Esophagus muscularis mucosa (tissue), 4 donors: Measurements from ENCODE around the gene RIC8B. TPM values are rescaled to one million over a fixed set of nuclear protein-coding genes. Genes with fewer than 3 reads are reported as not detected.

Experiments
- DNase-seq: peaks from one replicate; pipeline ENCODE4 v3.0.0-alpha.2; 2017; ENCODE audit errors: extremely low spot score
- H3K27ac ChIP-seq, 4 donors: fragments of 200-600 bp; sonication (generic); replicated peaks in 1 of 4; 1 replicate in 3 of 4; 2 replicates in 1 of 4; pipeline ENCODE4 v1.5.1; 2016 to 2019; ENCODE audit warnings: mild to moderate bottlenecking in 1 of 4
- H3K27me3 ChIP-seq, 4 donors: fragments of 200-600 bp; sonication (generic); one replicate each; pipeline versions ENCODE4 v1.5.1 to v1.6.0; 2016 to 2019
- H3K36me3 ChIP-seq, 4 donors: fragments of 200-600 bp; sonication (generic); one replicate each; pipeline ENCODE4 v1.5.1; 2016 to 2019
- H3K4me1 ChIP-seq, 4 donors: fragments of 200-600 bp; sonication (generic); one replicate each; pipeline ENCODE4 v1.5.1; 2016 to 2019
- H3K4me3 ChIP-seq, 4 donors: fragments of 200-600 bp; sonication (generic); 1 replicate in 2 of 4; 2 replicates in 2 of 4; pipeline ENCODE4 v1.5.1; 2016 to 2019; ENCODE audit warnings: mild to moderate bottlenecking in 4 of 4, moderate library complexity in 1 of 4
- H3K9me3 ChIP-seq, 4 donors: fragments of 200-600 bp; sonication (generic); 1 replicate in 3 of 4; 2 replicates in 1 of 4; pipeline ENCODE4 v1.5.1; 2016 to 2019
- CTCF ChIP-seq, 3 experiments: fragments of 200-600 bp in 2 of 3; fragments of 450-650 bp in 1 of 3; sonication (generic) in 2 of 3; IDR thresholded peaks; one replicate each; pipeline ENCODE4 v1.5.1; 2017 to 2019; ENCODE audit warnings: antibody characterized with exemption in 3 of 3, mild to moderate bottlenecking in 2 of 3, moderate library complexity in 1 of 3
- EP300 ChIP-seq: sonication (generic); formaldehyde crosslinking; IDR thresholded peaks from one replicate; pipeline ENCODE4 v1.6.1; 2017; ENCODE audit warnings: antibody characterized with exemption
- POLR2A ChIP-seq: fragments of 450-650 bp; IDR thresholded peaks from one replicate; pipeline ENCODE4 v1.6.1; 2017; ENCODE audit warnings: antibody characterized with exemption, moderate library complexity, mild to moderate bottlenecking, low read depth
- POLR2AphosphoS5 ChIP-seq, 2 donors: sonication (generic); formaldehyde crosslinking; IDR thresholded peaks; one replicate each; pipeline ENCODE4 v1.6.1; 2017; ENCODE audit warnings: antibody characterized with exemption in 2 of 2
- WGBS: methylation state at CpG from one replicate; pipeline ENCODE4 v1.1.5; 2018; 5-methylcytosine and 5-hydroxymethylcytosine counted together
- intact Hi-C: fragments of 100-400 bp; cut with DNase I; formaldehyde crosslinking; loops from one replicate; pipeline ENCODE4 v1.15.1; 2023
- total RNA-seq, 4 donors: library from RNA; depleted of rRNA; stranded (reverse); fragments of >200 nt; gene quantifications; one replicate each; pipeline versions ENCODE4 v1.1.0 to v1.2.1, GENCODE V29; 2016

RIC8B gene
- total RNA-seq, 4 donors from 2014 or later: 13.8 to 19.1 (median 15.3) TPM

GRCh38 chr12:106740818-106741217, 33.7 kb upstream of the RIC8B start:
- no peak overlapping the region for H3K27ac ChIP-seq
- intact Hi-C loops: loop anchor here (5.0 kb wide), 1 partner anchor 61 kb away; no protein-coding TSS in a partner anchor
- DNase-seq: no peak
- H3K4me3 ChIP-seq: no peak overlapping the region
- no peaks in the 10 kb centered on the region for H3K36me3 ChIP-seq
- H3K4me1 ChIP-seq: no peaks in the 10 kb centered on the region
- WGBS: 81% methylated on average over 5 of the region's 5 CpGs
- H3K27me3 ChIP-seq: peaks cover 0 to 6% (median 0%) of the 10 kb centered on the region in 4 donors
- no peak for TF ChIP-seq CTCF (IDR thresholded peaks at IDR 0.05)
- TF ChIP-seq POLR2AphosphoS5 (IDR thresholded peaks at IDR 0.05): no peak
- TF ChIP-seq EP300: no peak
- no peak for TF ChIP-seq POLR2A
- no peaks in the 10 kb centered on the region for H3K9me3 ChIP-seq

GRCh38 chr12:106741247-106741646, 33.2 kb upstream of the RIC8B start:
- H3K9me3 ChIP-seq: no peaks in the 10 kb centered on the region
- no peak overlapping the region for H3K27ac ChIP-seq
- H3K36me3 ChIP-seq: no peaks in the 10 kb centered on the region
- no peak for DNase-seq
- H3K27me3 ChIP-seq: peaks cover 0 to 6% (median 0%) of the 10 kb centered on the region in 4 donors
- no peaks in the 10 kb centered on the region for H3K4me1 ChIP-seq
- no peak overlapping the region for H3K4me3 ChIP-seq
- intact Hi-C loops: loop anchor here (5.0 kb wide), 1 partner anchor 61 kb away; no protein-coding TSS in a partner anchor
- 91% methylated on average over 2 of the region's 2 CpGs for WGBS
- TF ChIP-seq CTCF (IDR thresholded peaks at IDR 0.05): no peak
- TF ChIP-seq EP300: no peak
- TF ChIP-seq POLR2AphosphoS5 (IDR thresholded peaks at IDR 0.05): no peak
- TF ChIP-seq POLR2A: no peak

- no peaks in the 10 kb centered on the region for H3K4me1 ChIP-seq
- no peak for DNase-seq
- TF ChIP-seq POLR2AphosphoS5 (IDR thresholded peaks at IDR 0.05): no peak
- no peak for TF ChIP-seq CTCF (IDR thresholded peaks at IDR 0.05)
- no peak for TF ChIP-seq EP300
- no peak for TF ChIP-seq POLR2A
- 55% methylated on average over 8 of the region's 8 CpGs for WGBS
- H3K27ac ChIP-seq: no peak overlapping the region
- H3K9me3 ChIP-seq: no peaks in the 10 kb centered on the region
- no peak overlapping the region for H3K4me3 ChIP-seq
- intact Hi-C loops: loop anchor here (5.0 kb wide), 1 partner anchor 59 kb away; no protein-coding TSS in a partner anchor
- peaks cover 0 to 6% (median 0%) of the 10 kb centered on the region in 4 donors for H3K27me3 ChIP-seq
- H3K36me3 ChIP-seq: no peaks in the 10 kb centered on the region
Measured at GRCh38 chr12:106743270-106743988, 31.1 kb upstream of the RIC8B start.

GRCh38 chr12:106744600-106744999, 29.9 kb upstream of the RIC8B start:
- Histone ChIP-seq H3K9me3 (no peaks in the 10 kb centered on the region), H3K27me3 (peaks cover 0 to 6% (median 0%) of the 10 kb centered on the region in 4 donors), H3K27ac (no peak overlapping the region), H3K36me3 (no peaks in the 10 kb centered on the region), H3K4me1 (no peaks in the 10 kb centered on the region), H3K4me3 (no peak overlapping the region)
- no peak for DNase-seq
- intact Hi-C loops: loop anchor here (5.0 kb wide), 1 partner anchor 58 kb away; no protein-coding TSS in a partner anchor
- TF ChIP-seq POLR2A (no peak), POLR2AphosphoS5 (IDR thresholded peaks at IDR 0.05) (no peak), CTCF (IDR thresholded peaks at IDR 0.05) (no peak), EP300 (no peak)
- 87% methylated on average over 6 of the region's 6 CpGs for WGBS
